SK-N-SH (cell line): Measurements from ENCODE around the gene CCL27. TPM values are rescaled to one million over a fixed set of nuclear protein-coding genes. Genes with fewer than 3 reads are reported as not detected.

Source experiments
- CTCF ChIA-PET: fragments of 300-600, 350-600 bp; formaldehyde crosslinking; extraction: SDS; loops from one replicate; lab custom pipeline; 2021; lab: Yijun Ruan, JAX
- POLR2A ChIA-PET: fragments of 350-600 bp; sonication (Branson Sonifier 250); formaldehyde crosslinking; extraction: SDS; loops from one replicate; lab custom pipeline; 2020; ENCODE audit warnings: antibody characterized with exemption, inconsistent platforms; lab: Yijun Ruan, JAX
- DNase-seq: peaks from one replicate; pipeline ENCODE4 v3.0.0; 2012
- H2AFZ ChIP-seq: fragments of 200-600 bp; sonication (generic); 2 replicates; pipeline ENCODE4 v1.8.1; 2016; ENCODE audit warnings: antibody characterized with exemption, mild to moderate bottlenecking, low read depth
- H3F3A ChIP-seq: fragments of 200-600 bp; sonication (generic); replicated peaks from 2 replicates; pipeline ENCODE3; 2016; ENCODE audit warnings: antibody characterized with exemption, mild to moderate bottlenecking; ENCODE audit not compliant: insufficient read depth
- H3K27ac ChIP-seq, 2 experiments: fragments of 200-500 bp in 1 of 2; fragments of 200-600 bp in 1 of 2; sonication (Bioruptor generic) in 1 of 2; sonication (generic), shearing (Covaris generic) in 1 of 2; 2 replicates each; pipeline versions ENCODE4 v1.5.1 to v1.6.1; 2014 to 2016; ENCODE audit warnings: low read depth in 2 of 2, inconsistent platforms in 1 of 2, low read length in 1 of 2, mild to moderate bottlenecking in 1 of 2, mixed read lengths in 1 of 2
- H3K27me3 ChIP-seq: fragments of 200-600 bp; sonication (generic), shearing (Covaris generic); 2 replicates; pipeline ENCODE4 v1.6.1; 2016; ENCODE audit warnings: mixed run types; ENCODE audit not compliant: insufficient read depth
- H3K36me3 ChIP-seq, 2 experiments: fragments of 200-500 bp in 1 of 2; fragments of 200-600 bp in 1 of 2; sonication (Bioruptor generic) in 1 of 2; sonication (generic) in 1 of 2; replicated peaks in 1 of 2; 2 replicates each; pipeline versions ENCODE3 to v1.5.1; 2014 to 2016; ENCODE audit warnings: low read length in 1 of 2, mild to moderate bottlenecking in 1 of 2; ENCODE audit not compliant: insufficient read depth in 2 of 2, control insufficient read depth in 1 of 2
- H3K4me1 ChIP-seq, 2 experiments: fragments of 200-500 bp in 1 of 2; fragments of 200-600 bp in 1 of 2; sonication (Bioruptor generic) in 1 of 2; sonication (generic), shearing (Covaris generic) in 1 of 2; 2 replicates each; pipeline versions ENCODE4 v1.5.1 to v1.6.1; 2014 to 2016; ENCODE audit warnings: low read depth in 1 of 2, low read length in 1 of 2, mixed run types in 1 of 2; ENCODE audit not compliant: insufficient read depth in 2 of 2, control insufficient read depth in 1 of 2
- H3K4me2 ChIP-seq: fragments of 200-600 bp; sonication (generic), shearing (Covaris generic); 2 replicates; pipeline ENCODE4 v1.6.1; 2017; ENCODE audit warnings: mixed run types
- H3K4me3 ChIP-seq, 2 experiments: fragments of 200-500 bp in 1 of 2; fragments of 200-600 bp in 1 of 2; sonication (Bioruptor generic) in 1 of 2; sonication (generic), shearing (Covaris generic) in 1 of 2; 2 replicates each; pipeline versions ENCODE4 v1.5.1 to v1.8.1; 2014 to 2016; ENCODE audit warnings: low read depth in 2 of 2, inconsistent platforms in 1 of 2, low read length in 1 of 2, mild to moderate bottlenecking in 1 of 2, mixed read lengths in 1 of 2, moderate library complexity in 1 of 2
- H3K79me2 ChIP-seq: fragments of 200-600 bp; sonication (generic); 2 replicates; pipeline ENCODE4 v1.8.1; 2017; ENCODE audit warnings: mild to moderate bottlenecking; ENCODE audit not compliant: insufficient read depth
- H3K9ac ChIP-seq: fragments of 200-600 bp; sonication (generic); 2 replicates; pipeline ENCODE4 v1.6.1; 2017; ENCODE audit warnings: mixed run types
- H3K9me2 ChIP-seq: fragments of 200-600 bp; sonication (generic); 2 replicates; pipeline ENCODE4 v1.6.1; 2017; ENCODE audit warnings: mixed run types
- H3K9me3 ChIP-seq: fragments of 200-600 bp; sonication (generic); 2 replicates; pipeline ENCODE4 v1.6.1; 2017; ENCODE audit warnings: mixed run types, mild to moderate bottlenecking, moderate library complexity
- H4K20me1 ChIP-seq: fragments of 200-600 bp; sonication (generic); 2 replicates; pipeline ENCODE4 v1.6.1; 2017; ENCODE audit warnings: mild to moderate bottlenecking, mixed run types; ENCODE audit not compliant: insufficient read depth
- CTCF ChIP-seq: fragments of 200-600 bp; sonication (generic); IDR thresholded peaks from 2 replicates; pipeline ENCODE4 v1.6.1; 2017; ENCODE audit warnings: antibody characterized with exemption, mild to moderate bottlenecking, moderate library complexity
- ELF1 ChIP-seq: IDR thresholded peaks from 2 replicates; pipeline ENCODE4 v1.4.0; 2012
- EP300 ChIP-seq, 2 experiments: IDR thresholded peaks; 2 replicates each; pipeline versions ENCODE4 v1.4.0 to v1.6.1; 2012; ENCODE audit warnings: borderline replicate concordance in 1 of 2, low read depth in 1 of 2, low read length in 1 of 2
- FOSL2 ChIP-seq: IDR thresholded peaks from 2 replicates; pipeline ENCODE4 v1.4.0; 2012; ENCODE audit warnings: low read depth, mild to moderate bottlenecking, moderate library complexity, borderline replicate concordance
- FOXJ3 ChIP-seq: sonication (generic); formaldehyde crosslinking; IDR thresholded peaks from 2 replicates; pipeline ENCODE4 v1.5.1; 2020; ENCODE audit warnings: mild to moderate bottlenecking, missing genetic modification reagents
- FOXM1 ChIP-seq: IDR thresholded peaks from 2 replicates; pipeline ENCODE4 v1.4.0; 2012; ENCODE audit warnings: low read depth, mild to moderate bottlenecking
- GABPA ChIP-seq: IDR thresholded peaks from 2 replicates; pipeline ENCODE4 v1.4.0; 2012; ENCODE audit warnings: low read depth, mild to moderate bottlenecking
- JUND ChIP-seq: IDR thresholded peaks from 2 replicates; pipeline ENCODE4 v1.4.0; 2012
- NFIC ChIP-seq: IDR thresholded peaks from 2 replicates; pipeline ENCODE4 v1.4.0; 2012; ENCODE audit warnings: borderline replicate concordance
- NRF1 ChIP-seq: IDR thresholded peaks from 2 replicates; pipeline ENCODE4 v1.6.1; 2012; ENCODE audit warnings: low read depth, mild to moderate bottlenecking, low read length
- RAD21 ChIP-seq: IDR thresholded peaks from 2 replicates; pipeline ENCODE4 v1.6.1; 2012; ENCODE audit warnings: mild to moderate bottlenecking, low read length
- RCOR1 ChIP-seq: fragments of 150-350 bp; IDR thresholded peaks from 2 replicates; pipeline ENCODE4 v1.6.1; 2017; ENCODE audit warnings: antibody characterized with exemption, low read length
- RXRA ChIP-seq: IDR thresholded peaks from 2 replicates; pipeline ENCODE4 v1.4.0; 2012; ENCODE audit warnings: low read depth, mild to moderate bottlenecking, borderline replicate concordance
- SIN3A ChIP-seq: IDR thresholded peaks from 2 replicates; pipeline ENCODE4 v1.6.1; 2012; ENCODE audit warnings: low read depth, mild to moderate bottlenecking, low read length, moderate library complexity, borderline replicate concordance
- SMC3 ChIP-seq: IDR thresholded peaks from 2 replicates; pipeline ENCODE4 v1.6.1; 2012; ENCODE audit warnings: low read depth, low read length, improper control_type of control experiment
- USF2 ChIP-seq: fragments of 150-350 bp; IDR thresholded peaks from 2 replicates; pipeline ENCODE4 v1.6.1; 2017; ENCODE audit warnings: antibody characterized with exemption, low read length, low read depth, borderline replicate concordance
- YY1 ChIP-seq: IDR thresholded peaks from 2 replicates; pipeline ENCODE4 v1.4.0; 2012; ENCODE audit warnings: low read depth, mild to moderate bottlenecking
- WGBS: methylation state at CpG from one replicate; pipeline ENCODE4 v1.1.6; 2017; ENCODE audit warnings: low lambda C conversion rate; 5-methylcytosine and 5-hydroxymethylcytosine counted together
- polyA plus RNA-seq, 3 experiments: library from polyadenylated mRNA; depleted of rRNA; stranded (reverse); fragments of >200 nt; gene quantifications; 2 replicates each; pipeline ENCODE4 v1.2.3, GENCODE V29; 2012
- TF ChIP-seq, protein P1 (sequence below): IDR thresholded peaks from 2 replicates; pipeline ENCODE4 v1.4.0; 2012; ENCODE audit warnings: low read depth, borderline replicate concordance

Gene CCL27
- polyA plus RNA-seq, 1 of the 3 experiments (the other 2 are of a cell fraction): not detected

GRCh38 chr9:34709196-34709978 is 46.9 kb upstream of the CCL27 start:
- H3K9me3 ChIP-seq: no peaks in the 10 kb centered on the region
- WGBS: 73% methylated on average over 6 of the region's 9 CpGs
- H3K4me3 ChIP-seq: no peak overlapping the region

GRCh38 chr9:34707130-34707529 is 44.7 kb upstream of the CCL27 start:
- H3K36me3 ChIP-seq: no peaks in the 10 kb centered on the region
- H3K79me2 ChIP-seq: no peaks in the 10 kb centered on the region
- POLR2A ChIA-PET: no interaction called here
- no peaks in the 10 kb centered on the region for H3F3A ChIP-seq
- WGBS: 42% methylated on average over 2 of the region's 2 CpGs
- no peak overlapping the region for H3K9ac ChIP-seq
- peaks cover 0 to 4% of the 10 kb centered on the region in 2 experiments; a peak in 1 of 4 replicates for H3K4me1 ChIP-seq
- no peak for DNase-seq
- H2AFZ ChIP-seq: no peak overlapping the region
- H3K9me2 ChIP-seq: no peaks in the 10 kb centered on the region
- CTCF ChIA-PET: no interaction called here
- H4K20me1 ChIP-seq: no peaks in the 10 kb centered on the region
- no peaks in the 10 kb centered on the region for H3K27me3 ChIP-seq
- H3K4me2 ChIP-seq: no peak overlapping the region
- TF ChIP-seq NFIC (no peak), YY1 (no peak), RCOR1 (no peak), SIN3A (no peak), ELF1 (no peak), SMC3 (no peak), FOXM1 (no peak), GABPA (no peak), FOXJ3 (CRISPR knock-in tag) (no peak), CTCF (no peak), EP300 (IDR thresholded peaks at IDR 0.05; ENCODE audit: borderline replicate concordance in 1 of 2, low read depth in 1 of 2, low read length in 1 of 2) (no peak), NRF1 (no peak), USF2 (no peak), JUND (no peak)
- TF ChIP-seq, protein P1, sequence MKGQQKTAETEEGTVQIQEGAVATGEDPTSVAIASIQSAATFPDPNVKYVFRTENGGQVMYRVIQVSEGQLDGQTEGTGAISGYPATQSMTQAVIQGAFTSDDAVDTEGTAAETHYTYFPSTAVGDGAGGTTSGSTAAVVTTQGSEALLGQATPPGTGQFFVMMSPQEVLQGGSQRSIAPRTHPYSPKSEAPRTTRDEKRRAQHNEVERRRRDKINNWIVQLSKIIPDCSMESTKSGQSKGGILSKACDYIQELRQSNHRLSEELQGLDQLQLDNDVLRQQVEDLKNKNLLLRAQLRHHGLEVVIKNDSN: no peak
- TF ChIP-seq, all 33 proteins: peak for 0
- H3K27ac ChIP-seq: no peak overlapping the region
- H3K4me3 ChIP-seq: no peak overlapping the region
- H3K9me3 ChIP-seq: no peaks in the 10 kb centered on the region

More at GRCh38 chr9:34709196-34709978, 46.9 kb upstream of the CCL27 start:
- Histone ChIP-seq H3F3A (no peaks in the 10 kb centered on the region), H3K27me3 (no peaks in the 10 kb centered on the region; the same call in 1 of the 2 replicates)
- CTCF ChIA-PET: interaction anchor here (0.9 to 2.7 kb wide), 5 partner anchors 9 to 190 kb away, joined by 4 to 10 read pairs (median 6); no protein-coding TSS in a partner anchor
- POLR2A ChIA-PET: no interaction called here
- TF ChIP-seq FOSL2 (no peak), RXRA (no peak), RAD21 (no peak), GABPA (no peak)
- TF ChIP-seq, all 33 proteins: peak for 0
- H4K20me1 ChIP-seq: no peaks in the 10 kb centered on the region
- no peaks in the 10 kb centered on the region for H3K36me3 ChIP-seq
- H3K27ac ChIP-seq: no peak overlapping the region
- no peak overlapping the region for H2AFZ ChIP-seq
- H3K79me2 ChIP-seq: no peaks in the 10 kb centered on the region
- H3K9ac ChIP-seq: no peak overlapping the region
- H3K4me1 ChIP-seq: peaks cover 0 to 4% of the 10 kb centered on the region in 2 experiments; a peak in 1 of 4 replicates
- no peak for DNase-seq
- no peak overlapping the region for H3K4me2 ChIP-seq
- H3K9me2 ChIP-seq: no peaks in the 10 kb centered on the region
